Loucy (cell line): ENCODE results near the gene IREB2.

ENCODE experiments used
- H2AFZ ChIP-seq: fragments of 200-600 bp; sonication (generic); 2 replicates; pipeline ENCODE4 v1.6.0; 2016; ENCODE audit warnings: antibody characterized with exemption, mild to moderate bottlenecking, low read length, moderate library complexity
- H3F3A ChIP-seq: fragments of 200-600 bp; 2 replicates; pipeline ENCODE4 v1.6.0; 2016; ENCODE audit warnings: antibody characterized with exemption, low read depth, mild to moderate bottlenecking
- H3K27me3 ChIP-seq: fragments of 200-600 bp; sonication (generic); 2 replicates; pipeline ENCODE4 v1.6.1; 2014; ENCODE audit warnings: low read length, mild to moderate bottlenecking; ENCODE audit not compliant: insufficient read depth, poor library complexity, severe bottlenecking
- H3K36me3 ChIP-seq: fragments of 200-600 bp; sonication (generic); 2 replicates; pipeline ENCODE4 v1.6.1; 2016; ENCODE audit warnings: low read length; ENCODE audit not compliant: insufficient read depth
- H3K4me1 ChIP-seq: fragments of 200-600 bp; sonication (generic); 2 replicates; pipeline ENCODE4 v1.5.1; 2014; ENCODE audit warnings: low read length, mild to moderate bottlenecking; ENCODE audit not compliant: insufficient read depth, poor library complexity, severe bottlenecking
- H3K4me2 ChIP-seq: fragments of 200-600 bp; sonication (generic); 2 replicates; pipeline ENCODE4 v1.6.0; 2014; ENCODE audit warnings: antibody characterized with exemption, low read length, low read depth, mild to moderate bottlenecking; ENCODE audit not compliant: poor library complexity, severe bottlenecking
- H3K4me3 ChIP-seq: fragments of 200-600 bp; sonication (generic); 2 replicates; pipeline ENCODE4 v1.5.1; 2014; ENCODE audit warnings: low read length, mild to moderate bottlenecking, mixed read lengths; ENCODE audit not compliant: poor library complexity, severe bottlenecking
- H3K79me2 ChIP-seq: fragments of 200-600 bp; sonication (generic); 2 replicates; pipeline ENCODE4 v1.6.1; 2014; ENCODE audit warnings: low read length; ENCODE audit not compliant: insufficient read depth
- H3K9ac ChIP-seq: fragments of 200-600 bp; sonication (generic); 2 replicates; pipeline ENCODE4 v1.6.0; 2014; ENCODE audit warnings: mild to moderate bottlenecking, low read depth, low read length, moderate library complexity; ENCODE audit not compliant: poor library complexity, severe bottlenecking
- H3K9me2 ChIP-seq: fragments of 200-600 bp; sonication (generic); replicated peaks from 2 replicates; pipeline ENCODE4 v1.6.1; 2016; ENCODE audit warnings: low read depth, low read length, mixed read lengths
- H3K9me3 ChIP-seq: fragments of 200-600 bp; sonication (generic); 2 replicates; pipeline ENCODE4 v1.6.1; 2014; ENCODE audit warnings: mild to moderate bottlenecking, antibody characterized with exemption, low read length, low read depth; ENCODE audit not compliant: insufficient read depth
- H4K20me1 ChIP-seq: fragments of 200-600 bp; sonication (generic); 2 replicates; pipeline ENCODE4 v1.6.0; 2014; ENCODE audit warnings: antibody characterized with exemption, low read length, mild to moderate bottlenecking; ENCODE audit not compliant: insufficient read depth, poor library complexity, severe bottlenecking
- CTCF ChIP-seq: fragments of 200-600 bp; sonication (generic); conservative IDR thresholded peaks from 2 replicates; pipeline ENCODE4 v1.5.1; 2014; ENCODE audit warnings: mild to moderate bottlenecking, antibody characterized with exemption, low read length
- EZH2phosphoT487 ChIP-seq: fragments of 200-600 bp; IDR thresholded peaks from 2 replicates; pipeline ENCODE4 v1.6.1; 2018; ENCODE audit warnings: antibody characterized with exemption, mild to moderate bottlenecking, moderate library complexity, borderline replicate concordance

IREB2 gene

GRCh38 chr15:78457101-78457500 lies 19.1 kb downstream of the IREB2 start:
- TF ChIP-seq CTCF = no peak
- TF ChIP-seq EZH2phosphoT487 = no peak
- H3K9me3 ChIP-seq = no peaks in the 10 kb centered on the region
- H3K36me3 ChIP-seq = peaks cover 15% of the 10 kb centered on the region; the same call in 1 of the 2 replicates
- no peak overlapping the region for H3K4me2 ChIP-seq
- H3K79me2 ChIP-seq = peaks cover 98% of the 10 kb centered on the region
- H3K27me3 ChIP-seq = no peaks in the 10 kb centered on the region
- peaks cover 22% of the 10 kb centered on the region for H3K4me1 ChIP-seq
- no peak overlapping the region for H2AFZ ChIP-seq
- H3K9ac ChIP-seq = no peak overlapping the region
- H3K4me3 ChIP-seq = no peak overlapping the region
- no peaks in the 10 kb centered on the region for H3K9me2 ChIP-seq
- peaks cover 94% of the 10 kb centered on the region for H4K20me1 ChIP-seq
- no peaks in the 10 kb centered on the region for H3F3A ChIP-seq

DNA sequence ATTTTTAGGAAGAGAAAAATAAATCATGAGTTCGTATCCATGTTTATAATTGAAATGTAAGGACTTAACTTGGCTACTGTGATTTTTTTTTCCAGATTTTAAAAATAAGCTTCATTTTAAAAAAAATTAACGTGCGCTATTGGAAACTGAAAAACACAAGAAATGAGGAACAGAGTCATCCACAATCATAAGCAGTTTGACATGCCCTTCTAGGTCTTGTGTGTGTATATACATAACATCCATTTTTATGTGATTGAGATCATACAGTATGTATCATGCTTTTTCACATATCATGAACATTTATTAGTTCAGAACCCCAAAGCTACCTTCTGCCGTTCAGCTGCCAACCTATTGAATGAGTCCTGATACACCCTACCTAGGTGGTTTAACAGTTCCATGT lies 22.7 kb downstream of the IREB2 start:
- Histone ChIP-seq H3K4me1 (peaks cover 10% of the 10 kb centered on the region), H3K4me2 (peak overlapping the region; percentile 9), H3K4me3 (no peak overlapping the region), H2AFZ (no peak overlapping the region), H4K20me1 (peaks cover 67% of the 10 kb centered on the region), H3K79me2 (peaks cover 67% of the 10 kb centered on the region), H3K9me3 (no peaks in the 10 kb centered on the region), H3K27me3 (no peaks in the 10 kb centered on the region), H3K9me2 (no peaks in the 10 kb centered on the region), H3F3A (no peaks in the 10 kb centered on the region), H3K9ac (peak overlapping the region; percentile 9), H3K36me3 (peaks cover 49% of the 10 kb centered on the region)
- TF ChIP-seq CTCF (no peak), EZH2phosphoT487 (no peak)

- H3K79me2 ChIP-seq = peaks cover 61% of the 10 kb centered on the region
- peak overlapping the region; percentile 9 for H3K4me2 ChIP-seq
- TF ChIP-seq CTCF = no peak
- no peak for TF ChIP-seq EZH2phosphoT487
- H3K4me3 ChIP-seq = no peak overlapping the region
- H3K4me1 ChIP-seq = peaks cover 10% of the 10 kb centered on the region
- no peaks in the 10 kb centered on the region for H3K9me2 ChIP-seq
- peaks cover 55% of the 10 kb centered on the region for H3K36me3 ChIP-seq
- peaks cover 62% of the 10 kb centered on the region for H4K20me1 ChIP-seq
- H2AFZ ChIP-seq = no peak overlapping the region
- H3F3A ChIP-seq = no peaks in the 10 kb centered on the region
- no peaks in the 10 kb centered on the region for H3K27me3 ChIP-seq
- H3K9ac ChIP-seq = peak overlapping the region; percentile 9
- H3K9me3 ChIP-seq = no peaks in the 10 kb centered on the region
Observed at GRCh38 chr15:78461171-78461888, 23.3 kb downstream of the IREB2 start.
